GM12878 (cell line): ENCODE measurements around the gene KCNC2.

ENCODE experiments used
- CEBPB ChIP-seq, 2 experiments: fragments of 150-350 bp in 1 of 2; IDR thresholded peaks; 2 replicates each; pipeline ENCODE4 v1.6.1; 2012 to 2014; ENCODE audit warnings: low read depth in 2 of 2, low read length in 2 of 2, borderline replicate concordance in 1 of 2, inconsistent platforms in 1 of 2
- CTCF ChIP-seq, 3 experiments: IDR thresholded peaks in 2 of 3; conservative IDR thresholded peaks in 1 of 3; 2 replicates each; pipeline ENCODE4 v1.5.1; 2011; ENCODE audit warnings: low read depth in 3 of 3, low read length in 3 of 3, mild to moderate bottlenecking in 3 of 3, control low read depth in 2 of 3, moderate library complexity in 2 of 3, inconsistent platforms in 1 of 3, mixed read lengths in 1 of 3; ENCODE audit not compliant: control insufficient read depth in 2 of 3, insufficient read depth in 1 of 3; ENCODE audit errors: extremely low read depth in 1 of 3
- ZNF217 ChIP-seq: fragments of 450-650 bp; IDR thresholded peaks from 2 replicates; pipeline ENCODE4 v1.6.1; 2017; ENCODE audit warnings: antibody characterized with exemption, mild to moderate bottlenecking

GRCh38 chr12:75194250-75194649, 15.4 kb downstream of the KCNC2 start:
- TF ChIP-seq CTCF (IDR thresholded peaks at IDR 0.05 in 2 of 3, conservative IDR thresholded peaks at IDR 0.05 in 1 of 3; ENCODE audit: control insufficient read depth in 2 of 3, extremely low read depth in 1 of 3, insufficient read depth in 1 of 3, low read depth in 3 of 3, low read length in 3 of 3) = no peak
- no peak for TF ChIP-seq CEBPB (IDR thresholded peaks at IDR 0.05; ENCODE audit: borderline replicate concordance in 1 of 2, low read depth in 2 of 2, low read length in 2 of 2)
- TF ChIP-seq ZNF217 = no peak
